Ishikawa (cell line): Measurements from ENCODE around the gene CLDN9.

Experiments used
- CEBPB ChIP-seq: IDR thresholded peaks from 2 replicates; pipeline ENCODE4 v1.6.1; 2012
- CREB1 ChIP-seq: IDR thresholded peaks from 2 replicates; pipeline ENCODE4 v1.6.1; 2012; ENCODE audit warnings: low read depth
- EGR1 ChIP-seq: IDR thresholded peaks from 2 replicates; pipeline ENCODE4 v1.6.1; 2012
- EP300 ChIP-seq: IDR thresholded peaks from 2 replicates; pipeline ENCODE4 v1.6.1; 2012; ENCODE audit warnings: borderline replicate concordance
- FOXM1 ChIP-seq: IDR thresholded peaks from 2 replicates; pipeline ENCODE4 v1.6.1; 2012; ENCODE audit warnings: low read depth, borderline replicate concordance
- NFIC ChIP-seq: IDR thresholded peaks from 2 replicates; pipeline ENCODE4 v1.6.1; 2012
- RAD21 ChIP-seq: IDR thresholded peaks from 2 replicates; pipeline ENCODE4 v1.6.1; 2012; ENCODE audit warnings: low read depth
- TAF1 ChIP-seq: IDR thresholded peaks from 2 replicates; pipeline ENCODE4 v1.6.1; 2012; ENCODE audit warnings: low read depth, mild to moderate bottlenecking
- TCF12 ChIP-seq: IDR thresholded peaks from 2 replicates; pipeline ENCODE4 v1.6.1; 2012; ENCODE audit warnings: low read depth
- TEAD4 ChIP-seq: IDR thresholded peaks from 2 replicates; pipeline ENCODE4 v1.6.1; 2012
- YY1 ChIP-seq: IDR thresholded peaks from 2 replicates; pipeline ENCODE4 v1.6.1; 2012; ENCODE audit warnings: low read depth
- ZBTB7A ChIP-seq: IDR thresholded peaks from 2 replicates; pipeline ENCODE4 v1.6.1; 2012; ENCODE audit warnings: low read depth
- TF ChIP-seq, protein P1 (sequence below): IDR thresholded peaks from 2 replicates; pipeline ENCODE4 v1.6.1; 2012
- TF ChIP-seq, protein P2 (sequence below): IDR thresholded peaks from 2 replicates; pipeline ENCODE4 v1.6.1; 2012
- TF ChIP-seq, protein P3 (sequence below): IDR thresholded peaks from 2 replicates; pipeline ENCODE4 v1.6.1; 2012; ENCODE audit warnings: low read depth, mild to moderate bottlenecking

The CLDN9 gene

DNA sequence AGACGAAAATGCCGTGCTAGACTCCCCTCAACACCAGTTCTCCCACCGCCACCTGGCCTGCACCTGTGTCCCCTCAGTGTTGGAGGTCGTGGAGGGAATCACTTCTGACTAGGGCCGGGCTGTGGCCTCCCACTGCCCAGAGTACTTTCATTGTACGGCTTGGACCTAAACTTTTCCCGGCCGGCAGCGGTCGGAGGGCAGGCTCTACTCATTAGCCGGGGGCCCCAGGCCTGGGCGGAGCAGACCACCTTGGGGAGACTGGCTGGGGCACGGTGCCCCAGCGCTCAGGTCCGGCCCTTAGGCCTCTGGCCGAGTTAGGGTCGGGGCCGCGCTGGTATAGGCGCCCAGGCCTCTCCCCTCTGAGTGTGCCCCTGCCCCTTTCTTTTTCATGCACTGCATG, 4.6 kb downstream of the CLDN9 start:
- TF ChIP-seq TCF12 = no peak
- TF ChIP-seq ZBTB7A = no peak
- no peak for TF ChIP-seq TEAD4
- no peak for TF ChIP-seq CEBPB
- TF ChIP-seq, protein P1, sequence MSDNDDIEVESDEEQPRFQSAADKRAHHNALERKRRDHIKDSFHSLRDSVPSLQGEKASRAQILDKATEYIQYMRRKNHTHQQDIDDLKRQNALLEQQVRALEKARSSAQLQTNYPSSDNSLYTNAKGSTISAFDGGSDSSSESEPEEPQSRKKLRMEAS = no peak
- TF ChIP-seq EP300 = no peak
- TF ChIP-seq, protein P2, sequence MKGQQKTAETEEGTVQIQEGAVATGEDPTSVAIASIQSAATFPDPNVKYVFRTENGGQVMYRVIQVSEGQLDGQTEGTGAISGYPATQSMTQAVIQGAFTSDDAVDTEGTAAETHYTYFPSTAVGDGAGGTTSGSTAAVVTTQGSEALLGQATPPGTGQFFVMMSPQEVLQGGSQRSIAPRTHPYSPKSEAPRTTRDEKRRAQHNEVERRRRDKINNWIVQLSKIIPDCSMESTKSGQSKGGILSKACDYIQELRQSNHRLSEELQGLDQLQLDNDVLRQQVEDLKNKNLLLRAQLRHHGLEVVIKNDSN = no peak
- TF ChIP-seq EGR1 = no peak

DNA sequence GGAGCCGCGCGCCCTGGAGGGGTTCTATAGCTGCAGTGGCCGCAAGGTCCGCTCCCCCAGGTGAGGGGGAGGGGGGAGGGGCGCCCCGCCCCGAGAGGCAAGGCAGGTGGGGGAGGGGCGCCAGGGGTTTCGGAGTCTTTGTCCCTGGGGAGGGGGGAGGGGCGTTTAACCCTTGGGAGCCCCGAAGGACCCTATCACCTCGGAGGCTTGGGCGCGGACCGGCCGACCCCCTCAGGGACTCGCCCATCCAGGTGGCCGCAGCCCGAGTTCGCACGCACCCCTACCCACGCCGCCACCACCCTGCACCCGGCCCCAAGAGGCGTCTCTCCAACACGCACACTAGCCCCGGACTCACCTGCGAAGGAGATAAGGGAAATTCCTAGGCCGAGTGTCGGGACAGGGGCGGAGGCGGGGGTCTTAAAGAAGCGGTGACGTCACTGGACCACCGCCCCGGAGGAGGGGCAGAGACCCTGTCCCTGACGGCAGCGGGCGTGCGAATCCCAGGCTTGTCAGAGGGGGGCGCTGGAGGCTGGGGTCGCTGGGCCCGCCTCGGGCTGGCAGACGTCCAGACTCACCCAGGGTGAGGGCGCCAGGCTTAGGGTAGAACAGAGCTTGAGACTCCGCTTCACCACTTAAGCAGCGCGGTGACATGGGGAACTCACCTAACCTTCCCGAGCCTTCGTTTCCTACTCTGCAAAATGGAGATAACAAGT, 5.2 kb downstream of the CLDN9 start, which contains the start of gene CLDN6:
TSS of gene CLDN6 (minus strand) at position 390 of the 713 bp plus-strand sequence. CDS start 2,162 bp downstream, outside the sequence.
- TF ChIP-seq RAD21 (0 out of 2 replicates have a peak, but pooled peaks have one; percentile 3), ZBTB7A (0 out of 2 replicates have a peak, but pooled peaks have one; percentile 34), NFIC (no peak)

DNA sequence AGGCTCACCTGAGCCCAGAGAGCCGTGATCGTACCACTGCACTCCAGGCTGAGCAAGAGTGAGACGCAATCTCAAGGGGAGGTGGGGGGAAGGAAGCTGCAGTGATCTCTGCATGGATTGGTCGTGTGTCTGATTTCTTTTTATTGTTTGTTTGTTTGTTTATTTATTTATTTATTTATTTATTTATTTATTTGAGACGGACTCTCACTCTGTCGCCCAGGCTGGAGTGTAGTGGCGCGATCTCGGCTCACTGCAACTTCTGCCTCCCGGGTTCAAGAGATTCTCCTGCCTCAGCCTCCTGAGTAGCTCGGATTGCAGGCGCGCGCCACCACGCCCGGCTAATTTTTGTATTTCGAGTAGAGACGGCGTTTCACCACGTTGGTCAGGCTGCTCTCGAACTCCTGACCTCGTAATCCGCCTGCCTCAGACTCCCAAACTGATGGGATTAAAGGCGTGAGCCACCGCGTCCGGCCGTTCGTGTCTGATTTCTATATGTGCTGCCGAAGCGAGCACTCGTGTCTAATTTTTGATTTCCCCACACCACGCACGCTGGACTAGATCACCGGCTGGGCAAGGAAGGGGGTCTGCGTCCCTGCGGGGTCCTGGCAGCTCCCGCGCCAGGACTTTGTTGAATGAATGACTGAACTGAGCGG, 7.0 kb downstream of the CLDN9 start:
- TF ChIP-seq TEAD4 (no peak), ZBTB7A (peak; percentile 90)

DNA sequence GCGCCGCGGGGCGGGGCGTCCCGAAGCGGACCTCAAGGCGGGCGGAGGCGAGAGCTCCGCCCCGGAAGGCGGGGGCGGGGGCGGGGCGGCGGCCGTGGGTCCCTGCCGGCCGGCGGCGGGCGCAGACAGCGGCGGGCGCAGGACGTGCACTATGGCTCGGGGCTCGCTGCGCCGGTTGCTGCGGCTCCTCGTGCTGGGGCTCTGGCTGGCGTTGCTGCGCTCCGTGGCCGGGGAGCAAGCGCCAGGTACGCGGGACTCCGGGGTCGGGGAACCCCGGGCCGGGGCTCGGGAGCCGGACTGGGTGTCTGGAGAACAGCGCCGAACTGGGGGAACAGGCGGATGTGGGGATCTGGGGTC, 7.5 kb downstream of the CLDN9 start, which contains the start of gene TNFRSF12A:
TSS of gene TNFRSF12A (plus strand) at position 122 of the 357 bp plus-strand sequence. CDS start at position 152, 30 bp downstream.
- TF ChIP-seq YY1 (no peak; the same call in 1 of the 2 replicates), TAF1 (peak; percentile 88), TEAD4 (no peak; the same call in 1 of the 2 replicates), EGR1 (peak; percentile 81)
- TF ChIP-seq, protein P3, sequence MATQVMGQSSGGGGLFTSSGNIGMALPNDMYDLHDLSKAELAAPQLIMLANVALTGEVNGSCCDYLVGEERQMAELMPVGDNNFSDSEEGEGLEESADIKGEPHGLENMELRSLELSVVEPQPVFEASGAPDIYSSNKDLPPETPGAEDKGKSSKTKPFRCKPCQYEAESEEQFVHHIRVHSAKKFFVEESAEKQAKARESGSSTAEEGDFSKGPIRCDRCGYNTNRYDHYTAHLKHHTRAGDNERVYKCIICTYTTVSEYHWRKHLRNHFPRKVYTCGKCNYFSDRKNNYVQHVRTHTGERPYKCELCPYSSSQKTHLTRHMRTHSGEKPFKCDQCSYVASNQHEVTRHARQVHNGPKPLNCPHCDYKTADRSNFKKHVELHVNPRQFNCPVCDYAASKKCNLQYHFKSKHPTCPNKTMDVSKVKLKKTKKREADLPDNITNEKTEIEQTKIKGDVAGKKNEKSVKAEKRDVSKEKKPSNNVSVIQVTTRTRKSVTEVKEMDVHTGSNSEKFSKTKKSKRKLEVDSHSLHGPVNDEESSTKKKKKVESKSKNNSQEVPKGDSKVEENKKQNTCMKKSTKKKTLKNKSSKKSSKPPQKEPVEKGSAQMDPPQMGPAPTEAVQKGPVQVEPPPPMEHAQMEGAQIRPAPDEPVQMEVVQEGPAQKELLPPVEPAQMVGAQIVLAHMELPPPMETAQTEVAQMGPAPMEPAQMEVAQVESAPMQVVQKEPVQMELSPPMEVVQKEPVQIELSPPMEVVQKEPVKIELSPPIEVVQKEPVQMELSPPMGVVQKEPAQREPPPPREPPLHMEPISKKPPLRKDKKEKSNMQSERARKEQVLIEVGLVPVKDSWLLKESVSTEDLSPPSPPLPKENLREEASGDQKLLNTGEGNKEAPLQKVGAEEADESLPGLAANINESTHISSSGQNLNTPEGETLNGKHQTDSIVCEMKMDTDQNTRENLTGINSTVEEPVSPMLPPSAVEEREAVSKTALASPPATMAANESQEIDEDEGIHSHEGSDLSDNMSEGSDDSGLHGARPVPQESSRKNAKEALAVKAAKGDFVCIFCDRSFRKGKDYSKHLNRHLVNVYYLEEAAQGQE = peak; percentile 29; the same call in 1 of the 2 replicates

DNA sequence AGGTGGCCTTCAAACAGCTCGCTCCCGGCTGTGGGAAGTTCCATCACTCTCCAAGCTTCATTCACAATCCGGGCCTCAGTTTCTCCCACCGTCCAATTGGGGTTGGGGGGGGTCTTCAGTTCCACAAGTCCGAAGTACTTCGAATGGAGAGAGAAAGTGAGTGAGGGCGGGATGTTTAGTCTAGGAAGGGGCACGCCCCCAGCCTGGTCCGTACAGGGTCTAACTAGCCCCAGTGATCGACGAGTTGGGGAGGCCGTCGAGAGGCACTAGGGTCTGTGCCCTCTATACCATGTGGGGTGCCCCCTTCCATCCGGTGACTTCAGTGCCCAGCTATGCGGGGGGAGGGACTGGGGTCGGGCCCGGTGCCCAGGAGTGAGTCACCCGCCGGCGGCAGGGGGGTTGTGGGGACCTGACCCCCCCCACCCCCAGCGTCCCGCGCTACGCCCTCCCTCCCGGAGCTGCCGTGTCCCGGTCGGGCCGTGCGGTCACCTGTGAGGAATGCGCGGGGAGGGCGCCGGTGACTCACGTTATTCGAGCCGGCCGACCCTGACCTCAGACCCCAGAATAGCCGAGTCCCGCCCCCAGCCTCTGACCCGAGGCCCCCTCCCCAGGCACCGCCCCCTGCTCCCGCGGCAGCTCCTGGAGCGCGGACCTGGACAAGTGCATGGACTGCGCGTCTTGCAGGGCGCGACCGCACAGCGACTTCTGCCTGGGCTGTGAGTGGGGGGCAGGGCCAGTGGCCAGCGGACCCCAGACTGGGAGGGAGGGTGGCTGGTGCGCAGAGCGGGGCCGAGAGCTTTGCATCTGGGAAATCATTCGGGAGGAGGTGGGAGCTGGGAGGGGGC, 8.1 kb downstream of the CLDN9 start:
- TF ChIP-seq NFIC = peak; percentile 99
- peak; percentile 98 for TF ChIP-seq TEAD4
- peak; percentile 65; the same call in 1 of the 2 replicates for TF ChIP-seq EGR1
- TF ChIP-seq CREB1 = 0 out of 2 replicates have a peak, but pooled peaks have one; percentile 32
- peak; percentile 64; the same call in 1 of the 2 replicates for TF ChIP-seq ZBTB7A
- TF ChIP-seq, protein P1 = peak; percentile 90
- TF ChIP-seq YY1 = peak; percentile 43; the same call in 1 of the 2 replicates
- TF ChIP-seq TAF1 = no peak; the same call in 1 of the 2 replicates
- no peak for TF ChIP-seq RAD21
- TF ChIP-seq, protein P2 = peak; percentile 63
- peak; percentile 96 for TF ChIP-seq EP300
- peak; percentile 93 for TF ChIP-seq TCF12
- TF ChIP-seq FOXM1 = peak; percentile 73
- TF ChIP-seq, protein P3 = no peak
- no peak for TF ChIP-seq CEBPB
